GM21423 (cell line): ENCODE data around the gene HOXB7.

Experiments used
- ATAC-seq: cut with Tn5 transposase; IDR thresholded peaks from one replicate; pipeline ENCODE4 v1.9.1; 2021; ENCODE audit warnings: mild to moderate bottlenecking, moderate library complexity; ENCODE audit not compliant: unreplicated experiment

The HOXB7 gene

GRCh38 chr17:48568499-48569239, 42.1 kb downstream of the HOXB7 start:
- ATAC-seq, result no peak

- no peak for ATAC-seq
These were observed 43.0 kb downstream of the HOXB7 start for GRCh38 chr17:48567646-48568354.

- no peak for ATAC-seq
These were observed 43.6 kb downstream of the HOXB7 start for GRCh38 chr17:48567209-48567608.

- ATAC-seq, result no peak
These were observed 44.1 kb downstream of the HOXB7 start for GRCh38 chr17:48566717-48567116.

GRCh38 chr17:48565925-48566710, 44.7 kb downstream of the HOXB7 start:
- ATAC-seq, result no peak

GRCh38 chr17:48565022-48565554, 45.7 kb downstream of the HOXB7 start:
- ATAC-seq, result no peak

- ATAC-seq, result no peak
These were observed 46.4 kb downstream of the HOXB7 start for GRCh38 chr17:48564188-48565021.

GRCh38 chr17:48563867-48564187, 47.0 kb downstream of the HOXB7 start:
- ATAC-seq, result no peak

- no peak for ATAC-seq
These were observed 47.4 kb downstream of the HOXB7 start for GRCh38 chr17:48563385-48563838.

- no peak for ATAC-seq
These were observed 47.9 kb downstream of the HOXB7 start for GRCh38 chr17:48562934-48563333.

GRCh38 chr17:48561884-48562810, 48.7 kb downstream of the HOXB7 start:
- peak; percentile 72 for ATAC-seq

GRCh38 chr17:48559840-48560817, 50.7 kb downstream of the HOXB7 start:
- no peak for ATAC-seq

GRCh38 chr17:48559122-48559839, 51.5 kb downstream of the HOXB7 start:
- ATAC-seq, result no peak

- no peak for ATAC-seq
These were observed 52.0 kb downstream of the HOXB7 start for GRCh38 chr17:48558831-48559121.

- ATAC-seq, result no peak
These were observed 52.6 kb downstream of the HOXB7 start for GRCh38 chr17:48558057-48558830.
